GM23248 (cell line): ENCODE results near the gene MEP1A.
"Not testable (repeated sequence)": the region's sequence is repeated elsewhere in the genome, so short reads cannot be mapped to it uniquely, and the experiment has no call there.

Source experiments
- EZH2 ChIP-seq: fragments of 200-600 bp; sonication (generic); IDR thresholded peaks from 2 replicates; pipeline ENCODE4 v1.6.1; 2018; ENCODE audit warnings: antibody characterized with exemption, mild to moderate bottlenecking; ENCODE audit not compliant: insufficient read depth, poor library complexity, severe bottlenecking
- EZH2phosphoT487 ChIP-seq: fragments of 200-600 bp; sonication (generic); IDR thresholded peaks from 2 replicates; pipeline ENCODE4 v1.6.1; 2018; ENCODE audit warnings: antibody characterized with exemption, moderate library complexity, mild to moderate bottlenecking, low read depth; ENCODE audit not compliant: insufficient read depth

GRCh38 chr6:46851576-46851975, 58.4 kb downstream of the MEP1A start:
- TF ChIP-seq EZH2, EZH2phosphoT487: not testable (repeated sequence)
